H9 (cell line): ENCODE data around the gene ADRB1. TPM values are rescaled to one million over a fixed set of nuclear protein-coding genes. Genes with fewer than 3 reads are reported as not detected.

Experiments
- DNase-seq: peaks from one replicate; pipeline ENCODE4 v3.0.0-alpha.2; 2017
- H2AFZ ChIP-seq: one replicate; pipeline ENCODE4 v1.6.1; 2013; ENCODE audit warnings: mild to moderate bottlenecking, low read length, control low read depth, moderate library complexity
- H2AK5ac ChIP-seq: 2 replicates; pipeline ENCODE4 v1.6.1; 2013; ENCODE audit warnings: low read length, control low read depth, mixed read lengths; ENCODE audit not compliant: insufficient read length
- H2BK120ac ChIP-seq: one replicate; pipeline ENCODE4 v1.6.1; 2013; ENCODE audit warnings: low read depth, mild to moderate bottlenecking, low read length, control low read depth, inconsistent platforms; ENCODE audit not compliant: poor library complexity, severe bottlenecking
- H2BK12ac ChIP-seq: 2 replicates; pipeline ENCODE4 v1.6.1; 2013; ENCODE audit warnings: low read length, control low read depth, mixed read lengths, low read depth; ENCODE audit not compliant: insufficient read length
- H2BK15ac ChIP-seq: 2 replicates; pipeline ENCODE4 v1.6.1; 2013; ENCODE audit warnings: low read depth, low read length, control low read depth
- H2BK20ac ChIP-seq: one replicate; pipeline ENCODE4 v1.6.1; 2013; ENCODE audit warnings: low read depth, mild to moderate bottlenecking, low read length, control low read depth, inconsistent platforms; ENCODE audit not compliant: poor library complexity, severe bottlenecking
- H2BK5ac ChIP-seq: 2 replicates; pipeline ENCODE4 v1.6.1; 2013; ENCODE audit warnings: low read length, control low read depth, mixed read lengths; ENCODE audit not compliant: insufficient read length
- H3K14ac ChIP-seq: 2 replicates; pipeline ENCODE4 v1.6.1; 2013; ENCODE audit warnings: low read length, control low read depth; ENCODE audit not compliant: insufficient read depth
- H3K18ac ChIP-seq: 2 replicates; pipeline ENCODE4 v1.6.1; 2013; ENCODE audit warnings: low read depth, mild to moderate bottlenecking, mixed read lengths, low read length, control low read depth; ENCODE audit not compliant: insufficient read length
- H3K23ac ChIP-seq: 2 replicates; pipeline ENCODE4 v1.6.1; 2013; ENCODE audit warnings: low read length, control low read depth, mixed read lengths, low read depth; ENCODE audit not compliant: insufficient read length
- H3K23me2 ChIP-seq: 2 replicates; pipeline ENCODE4 v1.6.1; 2013; ENCODE audit warnings: low read depth, mild to moderate bottlenecking, mixed read lengths, low read length, control low read depth; ENCODE audit not compliant: insufficient read length, poor library complexity, severe bottlenecking
- H3K27ac ChIP-seq: 2 replicates; pipeline ENCODE4 v1.5.1; 2013; ENCODE audit warnings: low read length, control low read depth, mixed read lengths, low read depth; ENCODE audit not compliant: insufficient read length
- H3K27me3 ChIP-seq: 2 replicates; pipeline ENCODE4 v1.6.1; 2013; ENCODE audit warnings: low read length, control low read depth, inconsistent platforms; ENCODE audit not compliant: insufficient read depth
- H3K4ac ChIP-seq: 2 replicates; pipeline ENCODE4 v1.6.1; 2013; ENCODE audit warnings: low read depth, mild to moderate bottlenecking, control low read depth, inconsistent platforms, low read length, moderate library complexity
- H3K4me1 ChIP-seq: 2 replicates; pipeline ENCODE4 v1.6.1; 2013; ENCODE audit warnings: low read length, control low read depth, inconsistent platforms; ENCODE audit not compliant: insufficient read depth
- H3K4me2 ChIP-seq: 2 replicates; pipeline ENCODE4 v1.6.1; 2013; ENCODE audit warnings: low read length, control low read depth, mixed read lengths; ENCODE audit not compliant: insufficient read length, insufficient read depth
- H3K56ac ChIP-seq: 2 replicates; pipeline ENCODE4 v1.6.1; 2013; ENCODE audit warnings: low read depth, mild to moderate bottlenecking, mixed read lengths, low read length, control low read depth; ENCODE audit not compliant: insufficient read length
- H3K79me1 ChIP-seq: 2 replicates; pipeline ENCODE4 v1.6.1; 2013; ENCODE audit warnings: low read depth, mild to moderate bottlenecking, moderate library complexity, low read length, control low read depth, inconsistent platforms; ENCODE audit not compliant: insufficient read depth, poor library complexity, severe bottlenecking
- H3K79me2 ChIP-seq: 2 replicates; pipeline ENCODE4 v1.6.1; 2013; ENCODE audit warnings: low read length, control low read depth, inconsistent platforms; ENCODE audit not compliant: insufficient read depth
- H3K9ac ChIP-seq: 2 replicates; pipeline ENCODE4 v1.6.1; 2013; ENCODE audit warnings: low read length, control low read depth, mixed read lengths; ENCODE audit not compliant: insufficient read length; ENCODE audit errors: extremely low read depth
- H3K9me3 ChIP-seq: one replicate; pipeline ENCODE4 v1.6.1; 2013; ENCODE audit warnings: low read depth, low read length, inconsistent platforms; ENCODE audit not compliant: control insufficient read depth
- H3T11ph ChIP-seq: one replicate; pipeline ENCODE4 v1.6.1; 2013; ENCODE audit warnings: mild to moderate bottlenecking, low read length, control low read depth, inconsistent platforms
- H4K20me1 ChIP-seq: one replicate; pipeline ENCODE4 v1.6.1; 2013; ENCODE audit not compliant: control insufficient read depth, insufficient read length, insufficient read depth
- H4K5ac ChIP-seq: 2 replicates; pipeline ENCODE4 v1.6.1; 2013; ENCODE audit warnings: low read depth, mild to moderate bottlenecking, mixed read lengths, low read length, control low read depth; ENCODE audit not compliant: insufficient read length
- H4K8ac ChIP-seq: replicated peaks from 2 replicates; pipeline ENCODE4 v1.6.1; 2013; ENCODE audit warnings: low read length, control low read depth, mixed read lengths, low read depth; ENCODE audit not compliant: insufficient read length
- H4K91ac ChIP-seq: 2 replicates; pipeline ENCODE4 v1.6.1; 2013; ENCODE audit warnings: low read depth, mild to moderate bottlenecking, moderate library complexity, mixed read lengths, low read length, control low read depth; ENCODE audit not compliant: insufficient read length
- H3K27ac Mint-ChIP-seq, 3 experiments: 2 replicates in 2 of 3; 3 replicates in 1 of 3; pipeline ENCODE4 v1.8.0; 2020 to 2021; ENCODE audit warnings: mixed read lengths in 3 of 3, mild to moderate bottlenecking in 1 of 3, moderate library complexity in 1 of 3
- H3K27me3 Mint-ChIP-seq: 2 replicates; pipeline ENCODE4 v1.8.0; 2021; ENCODE audit warnings: low read depth, mild to moderate bottlenecking, moderate library complexity, mixed read lengths
- H3K36me3 Mint-ChIP-seq, 3 experiments: 2 replicates in 2 of 3; 3 replicates in 1 of 3; pipeline ENCODE4 v1.8.0; 2020 to 2021; ENCODE audit warnings: low read depth in 3 of 3, mixed read lengths in 3 of 3; ENCODE audit not compliant: insufficient read depth in 1 of 3
- H3K4me1 Mint-ChIP-seq, 2 experiments: 2 replicates each; pipeline ENCODE4 v1.8.0; 2020; ENCODE audit warnings: mixed read lengths in 2 of 2
- H3K4me3 Mint-ChIP-seq, 2 experiments: 2 replicates in 1 of 2; 3 replicates in 1 of 2; pipeline ENCODE4 v1.8.0; 2020 to 2021; ENCODE audit warnings: mild to moderate bottlenecking in 2 of 2, mixed read lengths in 2 of 2, moderate library complexity in 1 of 2
- H3K9me3 Mint-ChIP-seq, 2 experiments: 2 replicates in 1 of 2; 3 replicates in 1 of 2; pipeline ENCODE4 v1.8.0; 2020; ENCODE audit warnings: mild to moderate bottlenecking in 2 of 2, mixed read lengths in 2 of 2, moderate library complexity in 1 of 2
- CTCF ChIP-seq: fragments of 200-600 bp; sonication (generic); conservative IDR thresholded peaks from 3 replicates; pipeline ENCODE4 v1.8.0; 2021; ENCODE audit warnings: antibody characterized with exemption, mild to moderate bottlenecking
- WGBS: extraction: QIAGEN DNeasy Blood & Tissue Kit; methylation state at CpG from one replicate; pipeline ENCODE4 v1.1.7; 2013; ENCODE audit warnings: missing lambda C conversion rate, low lambda C conversion rate, mixed read lengths; ENCODE audit not compliant: insufficient read length; ENCODE audit errors: extremely low coverage; 5-methylcytosine and 5-hydroxymethylcytosine counted together
- total RNA-seq: library from RNA; stranded (reverse); gene quantifications from 2 replicates; pipeline ENCODE4 v1.2.1, GENCODE V29; 2021

ADRB1 gene
- total RNA-seq, 1 experiment from 2014 or later = 0.13 TPM

DNA sequence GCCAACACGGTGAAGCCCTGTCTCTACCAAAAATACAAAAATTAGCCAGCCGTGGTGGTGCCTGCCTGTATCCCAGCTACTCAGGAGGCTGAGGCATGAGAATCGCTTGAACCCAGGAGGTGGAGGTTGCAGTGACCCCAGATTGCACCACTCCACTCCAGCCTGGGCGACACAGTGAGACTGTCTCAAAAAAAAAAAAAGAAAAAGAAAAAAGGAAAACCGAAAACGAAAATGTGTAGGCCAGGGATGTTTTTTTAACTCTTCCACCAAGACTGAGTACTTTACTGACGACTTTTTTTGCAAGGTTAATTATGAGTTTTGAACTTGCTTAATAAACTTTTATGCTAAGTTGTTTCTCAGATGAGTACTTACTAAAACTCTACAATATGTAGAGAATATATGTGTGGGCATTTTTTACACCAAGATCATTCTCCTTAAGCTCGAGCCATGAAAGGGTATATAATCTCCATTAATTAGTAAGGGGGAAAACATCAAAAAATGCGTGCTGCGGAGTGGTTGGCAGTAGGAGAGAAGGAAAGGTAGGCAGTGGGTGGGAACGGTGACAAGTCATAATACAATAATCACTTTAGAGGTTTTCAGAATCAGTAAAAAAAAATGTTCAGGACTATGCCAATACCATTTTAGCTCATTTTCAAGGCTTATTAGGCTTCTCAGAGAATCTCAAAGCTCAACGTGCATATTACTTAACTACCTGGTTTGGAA lies 8.6 kb upstream of the ADRB1 start:
- Histone ChIP-seq H2BK12ac (no peak overlapping the region), H4K5ac (no peak overlapping the region), H2BK15ac (no peak overlapping the region), H2BK20ac (no peak overlapping the region), H3K27me3 (no peaks in the 10 kb centered on the region; the same call in 1 of the 2 replicates), H2AFZ (no peak overlapping the region), H4K20me1 (no peaks in the 10 kb centered on the region), H2BK120ac (no peak overlapping the region), H3K4ac (no peak overlapping the region), H3K27ac (no peak overlapping the region), H3K14ac (no peak overlapping the region), H3K9ac (no peak overlapping the region), H3K4me1 (no peaks in the 10 kb centered on the region), H3K79me2 (no peaks in the 10 kb centered on the region), H2BK5ac (no peak overlapping the region), H3K9me3 (no peaks in the 10 kb centered on the region), H4K8ac (no peak overlapping the region), H3K4me2 (no peak overlapping the region), H2AK5ac (no peak overlapping the region), H3K79me1 (no peaks in the 10 kb centered on the region), H3K23ac (no peak overlapping the region), H3K56ac (no peak overlapping the region), H3K23me2 (no peaks in the 10 kb centered on the region), H3K18ac (no peak overlapping the region), H3T11ph (no peak overlapping the region), H4K91ac (no peak overlapping the region)
- Mint-ChIP-seq H3K27ac (no peak overlapping the region), H3K27me3 (peaks cover 23% of the 10 kb centered on the region), H3K4me3 (no peak overlapping the region), H3K9me3 (no peaks in the 10 kb centered on the region), H3K36me3 (no peaks in the 10 kb centered on the region), H3K4me1 (no peaks in the 10 kb centered on the region)
- no peak for DNase-seq
- WGBS = no CpG with 5 or more reads among the region's 12 CpGs
- no peak for TF ChIP-seq CTCF
